T47D (cell line): Measurements from ENCODE around the gene CCND1.
A peak's percentile ranks its signal among the peaks of the same experiment; 100 is the strongest.

Experiments
- DNase-seq, 2 experiments: peaks; one replicate each; pipeline versions ENCODE4 v3.0.0 to v3.0.0-alpha.2; 2011 to 2012; ENCODE audit warnings: low read depth in 1 of 2, low spot score in 1 of 2
- JUND ChIP-seq: IDR thresholded peaks from 2 replicates; pipeline ENCODE4 v1.6.1; 2012; ENCODE audit warnings: low read depth
- in situ Hi-C: cut with HindIII; loops from 2 replicates; pipeline ENCODE4 v1.10.0; 2016; ENCODE audit warnings: low sequenced_read_pairs, low pct_unique_long_range_greater_than_20kb

The CCND1 gene

GRCh38 chr11:69654001-69654659 lies 13.2 kb downstream of the CCND1 start:
- in situ Hi-C loops = loop anchor here (25.0 kb wide), 1 partner anchor 542 kb away; no protein-coding TSS in a partner anchor
- peak; percentile 65 to 94 for DNase-seq
- no peak for TF ChIP-seq JUND

GRCh38 chr11:69654660-69655478 lies 13.9 kb downstream of the CCND1 start:
- in situ Hi-C loops = loop anchor here (25.0 kb wide), 1 partner anchor 543 kb away; no protein-coding TSS in a partner anchor
- peak; percentile 86 to 98 for DNase-seq
- peak; percentile 84; the same call in 1 of the 2 replicates for TF ChIP-seq JUND

DNA sequence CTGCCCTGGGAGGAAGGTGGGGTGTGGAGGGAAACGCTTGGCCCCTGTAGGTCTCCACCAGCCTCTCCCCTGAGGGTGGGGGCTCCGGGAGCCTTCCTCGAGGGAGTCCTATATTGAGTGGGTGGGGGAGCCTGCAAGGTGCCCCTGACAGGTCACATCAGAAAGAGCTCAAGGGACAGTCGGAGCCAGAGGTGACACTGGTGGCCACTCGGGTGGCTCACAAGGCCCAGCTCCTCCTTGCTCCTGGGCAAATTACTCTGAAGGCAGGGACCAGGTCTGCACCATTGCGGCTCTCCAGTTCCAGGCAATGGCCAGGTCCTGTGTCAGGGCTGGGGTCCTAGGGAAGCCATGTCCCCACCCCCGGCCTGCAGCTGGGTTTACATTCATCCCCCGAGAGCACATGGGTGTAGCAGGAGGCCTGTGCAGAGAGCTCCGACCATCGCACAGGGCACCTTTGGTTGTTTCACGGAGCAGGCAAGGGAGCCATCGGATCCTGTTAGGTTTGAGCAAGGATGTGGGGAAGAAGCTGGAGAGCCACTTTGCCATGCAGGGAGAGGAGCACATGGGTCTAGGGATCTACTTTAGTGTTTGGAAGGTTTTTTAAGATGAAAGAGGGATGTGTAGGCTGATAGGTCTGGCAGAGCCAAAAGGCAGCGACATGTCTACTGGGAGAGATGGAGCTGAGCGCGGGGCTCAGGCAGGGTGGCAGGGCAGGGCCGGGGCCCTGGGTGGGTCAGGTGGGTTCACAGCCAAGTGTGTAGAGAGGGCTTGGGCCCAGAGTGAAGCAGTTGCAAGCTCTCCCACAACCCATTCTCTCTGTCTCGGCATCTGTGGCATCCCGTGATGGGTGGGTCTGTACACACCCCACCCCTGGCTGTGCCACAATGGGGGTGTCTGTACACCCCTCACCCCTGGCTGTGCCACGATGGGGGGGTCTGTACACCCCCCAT lies 14.8 kb downstream of the CCND1 start:
- no peak for DNase-seq
- in situ Hi-C loops = loop anchor here (25.0 kb wide), 1 partner anchor 543 kb away; no protein-coding TSS in a partner anchor
- no peak for TF ChIP-seq JUND

DNA sequence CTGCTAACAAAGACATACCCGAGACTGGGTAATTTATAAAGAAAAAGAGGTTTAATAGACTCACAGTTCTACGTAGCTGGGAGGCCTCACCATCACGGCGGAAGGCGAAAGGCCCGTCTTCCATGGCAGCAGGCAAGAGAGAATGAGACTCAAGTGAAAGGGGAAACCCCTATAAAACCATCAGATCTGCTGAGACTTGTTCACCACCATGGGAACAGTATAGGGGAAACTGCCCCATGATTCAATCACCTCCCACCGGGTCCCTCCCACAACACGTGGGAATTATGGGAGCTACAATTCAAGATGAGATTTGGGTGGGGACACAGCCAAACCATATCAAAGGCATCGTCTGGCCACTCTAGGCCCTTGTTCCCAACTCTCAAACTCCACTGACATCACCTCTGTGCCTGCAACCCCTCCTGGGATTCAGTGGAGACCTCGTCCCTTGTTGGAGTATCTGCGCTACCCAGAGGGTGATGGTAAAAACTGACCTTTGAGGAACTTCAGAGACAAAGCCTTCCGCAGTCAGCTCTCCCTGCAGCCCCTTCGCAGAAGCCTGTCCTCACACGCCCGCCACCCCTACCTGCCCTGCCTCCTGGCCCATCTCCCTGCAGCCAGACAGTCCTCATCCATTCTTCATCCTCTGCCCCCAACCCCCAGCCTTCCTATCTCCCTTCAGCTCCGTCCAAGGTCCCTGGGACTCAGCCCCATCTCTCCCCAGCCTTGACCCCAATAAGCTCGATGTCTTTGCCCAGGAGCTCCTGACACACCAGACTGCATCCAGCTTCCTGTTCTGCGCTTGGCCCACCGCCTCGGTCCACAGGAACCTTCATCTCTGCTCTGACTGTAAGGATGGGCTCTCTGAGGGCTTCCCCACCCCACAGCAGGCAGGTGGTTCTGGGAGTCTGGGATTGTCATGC lies 15.8 kb downstream of the CCND1 start:
- in situ Hi-C loops = loop anchor here (25.0 kb wide), 1 partner anchor 544 kb away; no protein-coding TSS in a partner anchor
- no peak for DNase-seq
- no peak for TF ChIP-seq JUND

DNA sequence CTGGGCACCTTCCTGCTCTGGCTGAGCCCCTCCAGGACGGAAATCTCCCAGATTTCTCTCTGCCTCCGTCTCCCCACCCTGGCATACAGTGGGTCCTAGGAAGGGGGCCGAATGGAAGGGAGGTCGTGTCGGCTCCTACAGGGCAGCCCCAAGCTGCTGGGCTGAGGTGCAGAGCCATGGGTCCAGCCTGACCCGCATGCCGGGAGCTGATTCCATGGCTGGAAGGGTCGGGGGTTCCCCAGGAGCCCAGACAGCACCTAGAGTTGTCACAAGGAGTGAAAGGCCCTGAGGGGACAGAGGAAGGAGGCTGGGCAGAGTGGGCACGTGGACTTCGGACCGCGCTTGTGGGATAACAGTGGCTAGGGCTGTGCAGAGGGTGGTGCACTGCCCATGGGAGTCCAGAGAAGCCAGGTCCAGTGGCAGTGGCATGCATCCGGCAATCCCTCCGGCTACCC lies 16.5 kb downstream of the CCND1 start:
- in situ Hi-C loops = loop anchor here (25.0 kb wide), 1 partner anchor 545 kb away; no protein-coding TSS in a partner anchor
- TF ChIP-seq JUND = no peak
- no peak for DNase-seq

DNA sequence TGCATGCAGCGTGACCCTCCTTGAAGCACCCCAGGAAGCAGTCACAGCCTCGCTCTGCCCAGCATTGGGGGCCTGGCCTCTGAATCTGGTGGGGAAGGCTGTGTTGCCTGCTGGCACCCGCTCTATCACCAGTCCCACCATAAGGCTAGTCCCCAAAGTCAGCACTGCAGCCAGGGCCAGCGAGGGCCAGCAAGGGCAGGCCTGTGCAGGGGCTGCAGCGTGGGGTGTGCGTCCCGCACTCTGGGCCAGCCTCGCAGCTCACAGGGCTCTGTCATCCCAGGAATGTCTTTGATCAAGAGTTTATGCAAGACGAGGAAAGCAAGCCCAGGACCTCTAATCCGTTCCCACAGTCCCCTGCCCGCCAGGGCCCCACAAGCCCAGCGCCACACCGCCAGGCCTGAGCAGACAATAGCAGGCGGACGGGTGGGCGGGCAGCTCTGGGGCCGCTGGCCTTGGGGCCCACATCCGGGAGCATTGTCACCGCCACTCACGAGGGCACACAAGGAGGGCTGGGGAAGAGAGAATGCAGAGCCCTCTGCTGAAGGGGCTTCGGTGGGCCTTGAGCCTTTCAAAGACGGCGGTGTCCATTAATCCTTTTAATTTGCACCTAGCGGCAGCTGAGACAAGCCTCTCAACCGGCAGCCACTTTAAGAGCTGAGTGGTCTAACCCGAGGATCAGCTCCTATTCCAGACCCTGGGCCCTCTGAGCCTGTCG lies 17.1 kb downstream of the CCND1 start:
- no peak for DNase-seq
- no peak for TF ChIP-seq JUND
- in situ Hi-C loops = loop anchor here (25.0 kb wide), 1 partner anchor 546 kb away; no protein-coding TSS in a partner anchor

DNA sequence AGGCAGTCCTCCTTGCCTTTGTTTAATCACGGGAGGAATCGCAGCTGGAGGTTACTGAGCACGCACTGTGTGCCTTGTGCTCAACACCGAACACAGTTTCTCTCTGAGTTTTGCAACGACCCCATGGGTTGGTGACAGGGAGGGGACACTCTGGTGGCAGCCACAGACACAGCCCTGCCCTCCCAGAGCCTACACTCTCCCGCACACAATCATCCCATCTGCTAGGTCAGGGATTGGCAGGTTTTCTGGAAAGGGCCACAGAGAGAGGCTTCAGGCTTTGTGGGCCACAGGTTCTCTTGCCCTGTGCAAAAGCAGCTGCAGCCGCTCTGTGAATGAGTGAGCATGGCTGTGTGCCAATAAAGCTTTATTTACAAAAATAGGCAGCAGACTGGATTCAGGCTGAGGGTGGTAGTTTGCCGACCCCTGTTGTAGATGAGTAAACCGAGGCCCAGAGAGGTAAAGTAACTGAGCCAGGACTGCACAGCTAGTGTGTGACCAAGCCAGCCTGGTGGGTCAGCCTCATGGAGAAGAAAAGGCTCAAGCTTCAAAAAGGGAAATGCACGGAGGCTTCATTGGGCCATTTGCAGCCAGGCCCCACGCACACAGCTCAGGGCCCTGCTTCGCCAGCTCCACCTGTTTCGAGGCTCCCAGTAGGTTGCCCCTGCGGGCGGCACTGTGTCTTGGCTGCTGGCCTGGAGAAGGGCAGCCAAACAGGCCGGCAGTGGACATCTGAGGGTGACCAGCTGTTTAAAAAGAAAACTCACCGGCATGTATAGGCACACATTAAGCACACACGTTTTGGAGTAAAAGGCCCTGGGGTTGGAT lies 17.9 kb downstream of the CCND1 start:
- in situ Hi-C loops = loop anchor here (25.0 kb wide), 1 partner anchor 547 kb away; no protein-coding TSS in a partner anchor
- no peak for TF ChIP-seq JUND
- DNase-seq = no peak

DNA sequence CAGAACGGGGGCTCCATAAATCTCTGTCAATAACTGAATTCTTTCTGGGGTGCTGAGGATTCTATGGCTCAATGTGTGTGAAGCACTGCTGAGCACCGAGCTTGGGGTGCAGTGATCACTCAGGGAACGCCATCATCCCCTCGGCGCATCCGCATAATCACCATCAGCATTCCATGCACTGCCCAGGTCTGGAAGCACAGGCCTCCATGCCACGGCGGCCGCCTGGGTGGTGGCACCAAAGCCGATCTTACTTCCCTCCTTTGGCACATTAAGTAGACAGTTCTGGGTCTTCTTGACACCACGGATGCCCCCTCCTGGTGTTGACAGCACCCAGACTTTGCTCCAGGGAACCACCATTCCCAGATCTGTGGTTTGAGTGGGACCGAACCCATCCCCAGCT lies 18.6 kb downstream of the CCND1 start:
- no peak for DNase-seq
- no peak for TF ChIP-seq JUND
- in situ Hi-C loops = loop anchor here (25.0 kb wide), 1 partner anchor 547 kb away; no protein-coding TSS in a partner anchor

- DNase-seq = no peak
- TF ChIP-seq JUND = no peak
- in situ Hi-C loops = loop anchor here (25.0 kb wide), 1 partner anchor 548 kb away; no protein-coding TSS in a partner anchor
Observed at GRCh38 chr11:69660001-69660500, 19.1 kb downstream of the CCND1 start.

GRCh38 chr11:69661413-69661715 lies 20.4 kb downstream of the CCND1 start:
- DNase-seq = no peak
- no peak for TF ChIP-seq JUND
- in situ Hi-C loops = loop anchor here (25.0 kb wide), 1 partner anchor 549 kb away; no protein-coding TSS in a partner anchor
